Keratinocyte (primary cell): ENCODE data around the gene RRBP1. TPM values are rescaled to one million over a fixed set of nuclear protein-coding genes. Genes with fewer than 3 reads are reported as not detected.

Experiments
- DNase-seq: peaks from one replicate; pipeline ENCODE4 v3.0.0-alpha.2; 2011; ENCODE audit warnings: low read depth, missing footprints, low spot score
- FAIRE-seq: peaks from 2 replicates; lab custom pipeline; 2011; peaks lifted over from hg19 to GRCh38; lab: Jason Lieb, UNC
- H2AFZ ChIP-seq: 2 replicates; pipeline ENCODE4 v1.6.0; 2012; ENCODE audit warnings: low read length, control low read depth, inconsistent platforms; ENCODE audit not compliant: control insufficient read depth
- H3K27ac ChIP-seq: 2 replicates; pipeline ENCODE4 v1.5.1; 2011; ENCODE audit warnings: low read length; ENCODE audit not compliant: control insufficient read depth, insufficient read depth
- H3K27me3 ChIP-seq: 3 replicates; pipeline ENCODE4 v1.6.0; 2011; ENCODE audit warnings: low read length; ENCODE audit not compliant: control insufficient read depth, insufficient read depth; ENCODE audit errors: extremely low read depth
- H3K36me3 ChIP-seq, 2 experiments: 2 replicates in 1 of 2; 3 replicates in 1 of 2; pipeline ENCODE4 v1.5.1; 2011; ENCODE audit warnings: low read length in 2 of 2, mild to moderate bottlenecking in 1 of 2; ENCODE audit not compliant: control insufficient read depth in 2 of 2, insufficient read depth in 2 of 2; ENCODE audit errors: extremely low read depth in 1 of 2
- H3K4me1 ChIP-seq: 3 replicates; pipeline ENCODE4 v1.5.1; 2011; ENCODE audit warnings: low read length; ENCODE audit not compliant: control insufficient read depth, insufficient read depth; ENCODE audit errors: extremely low read depth
- H3K4me2 ChIP-seq: 3 replicates; pipeline ENCODE4 v1.6.0; 2011; ENCODE audit warnings: low read depth, low read length; ENCODE audit not compliant: control insufficient read depth, insufficient read depth; ENCODE audit errors: extremely low read depth
- H3K4me3 ChIP-seq, 3 experiments: fragments of 200-600 bp in 1 of 3; sonication (generic) in 1 of 3; 2 replicates in 2 of 3; 3 replicates in 1 of 3; pipeline ENCODE4 v1.5.1; 2011 to 2016; ENCODE audit warnings: low read length in 3 of 3, mild to moderate bottlenecking in 3 of 3, control low read depth in 2 of 3, inconsistent platforms in 1 of 3, low read depth in 1 of 3, mixed read lengths in 1 of 3, mixed run types in 1 of 3, moderate library complexity in 1 of 3; ENCODE audit not compliant: control insufficient read depth in 2 of 3, insufficient read depth in 2 of 3; ENCODE audit errors: extremely low read depth in 1 of 3
- H3K79me2 ChIP-seq: 2 replicates; pipeline ENCODE4 v1.6.0; 2012; ENCODE audit warnings: low read length; ENCODE audit not compliant: control insufficient read depth, insufficient read depth
- H3K9ac ChIP-seq: 3 replicates; pipeline ENCODE4 v1.6.0; 2011; ENCODE audit warnings: low read length; ENCODE audit not compliant: control insufficient read depth, insufficient read depth; ENCODE audit errors: extremely low read depth
- H3K9me1 ChIP-seq: 3 replicates; pipeline ENCODE4 v1.6.0; 2011; ENCODE audit warnings: low read length; ENCODE audit not compliant: control insufficient read depth, insufficient read depth; ENCODE audit errors: extremely low read depth
- H3K9me3 ChIP-seq: 2 replicates; pipeline ENCODE4 v1.5.1; 2012; ENCODE audit warnings: low read depth, low read length; ENCODE audit not compliant: control insufficient read depth
- H4K20me1 ChIP-seq: 3 replicates; pipeline ENCODE4 v1.6.0; 2011; ENCODE audit warnings: low read length; ENCODE audit not compliant: control insufficient read depth, insufficient read depth; ENCODE audit errors: extremely low read depth
- CTCF ChIP-seq, 3 experiments: IDR thresholded peaks in 1 of 3; conservative IDR thresholded peaks in 1 of 3; optimal IDR thresholded peaks in 1 of 3; 2 replicates in 2 of 3; 3 replicates in 1 of 3; pipeline versions ENCODE3 to v1.5.1; 2011; ENCODE audit warnings: low read length in 3 of 3, mild to moderate bottlenecking in 3 of 3, moderate library complexity in 2 of 3, control low read depth in 1 of 3, inconsistent platforms in 1 of 3; ENCODE audit not compliant: insufficient read depth in 2 of 3; ENCODE audit errors: extremely low read depth in 1 of 3
- EZH2 ChIP-seq: IDR thresholded peaks from one replicate; pipeline ENCODE4 v1.6.1; 2012; ENCODE audit warnings: inconsistent platforms, mild to moderate bottlenecking, low read length, moderate library complexity
- dilution Hi-C: fragments of 300-500 bp; cut with MboI; formaldehyde crosslinking; loops from one replicate; pipeline ENCODE4 v1.7.0; 2020; ENCODE audit warnings: low sequenced_read_pairs; ENCODE audit not compliant: extremely low pct_ligation_motif_present
- polyA plus RNA-seq, 5 experiments: library from polyadenylated mRNA; depleted of rRNA in 3 of 5; stranded (reverse) in 3 of 5; stranded (forward) in 1 of 5; unstranded in 1 of 5; fragments of >200 nt; gene quantifications; 1 replicate in 1 of 5; 2 replicates in 3 of 5; 3 replicates in 1 of 5; pipeline versions ENCODE4 v1.2.1 to v1.2.3, GENCODE V29; 2011 to 2012; ENCODE audit warnings: missing spikeins in 2 of 5, low read depth in 1 of 5, low replicate concordance in 1 of 5

RRBP1 gene
- polyA plus RNA-seq, 1 donor (not counting 4 experiments of a cell fraction or from before 2014, with no cell fraction given), result 43.9 TPM

- Histone ChIP-seq H3K36me3 (peaks cover 11 to 17% of the 10 kb centered on the region in 2 experiments), H4K20me1 (peaks cover 3% of the 10 kb centered on the region), H3K9me1 (no peaks in the 10 kb centered on the region), H3K4me2 (no peak overlapping the region), H3K9me3 (no peaks in the 10 kb centered on the region), H3K79me2 (peaks cover 77% of the 10 kb centered on the region), H3K4me3 (no peak overlapping the region), H3K27me3 (no peaks in the 10 kb centered on the region), H3K9ac (no peak overlapping the region), H2AFZ (no peak overlapping the region), H3K4me1 (no peaks in the 10 kb centered on the region), H3K27ac (no peak overlapping the region)
- FAIRE-seq (no peak), DNase-seq (no peak)
- dilution Hi-C loops, result no loop called here
- TF ChIP-seq EZH2 (no peak), CTCF (optimal IDR thresholded peaks at IDR 0.05 in 1 of 3, IDR thresholded peaks at IDR 0.05 in 1 of 3, conservative IDR thresholded peaks at IDR 0.05 in 1 of 3; ENCODE audit: extremely low read depth in 1 of 3, insufficient read depth in 2 of 3, low read length in 3 of 3) (no peak)
Measured at GRCh38 chr20:17663486-17663885, 18.6 kb downstream of the RRBP1 start.

GRCh38 chr20:17663040-17663399 lies 19.0 kb downstream of the RRBP1 start:
- Histone ChIP-seq H3K36me3 (peaks cover 16 to 18% of the 10 kb centered on the region in 2 experiments), H3K27me3 (no peaks in the 10 kb centered on the region), H3K79me2 (peaks cover 77% of the 10 kb centered on the region), H3K9me3 (no peaks in the 10 kb centered on the region), H3K9me1 (no peaks in the 10 kb centered on the region), H3K27ac (no peak overlapping the region), H2AFZ (no peak overlapping the region), H4K20me1 (peaks cover 8% of the 10 kb centered on the region), H3K4me3 (no peak overlapping the region), H3K9ac (no peak overlapping the region), H3K4me1 (no peaks in the 10 kb centered on the region), H3K4me2 (no peak overlapping the region)
- DNase-seq (no peak), FAIRE-seq (no peak)
- no peak for TF ChIP-seq CTCF (optimal IDR thresholded peaks at IDR 0.05 in 1 of 3, IDR thresholded peaks at IDR 0.05 in 1 of 3, conservative IDR thresholded peaks at IDR 0.05 in 1 of 3; ENCODE audit: extremely low read depth in 1 of 3, insufficient read depth in 2 of 3, low read length in 3 of 3)
- TF ChIP-seq EZH2, result no peak
- dilution Hi-C loops, result no loop called here
